Ovary (tissue), 9 donors: ENCODE measurements around the gene ASB10. TPM values are rescaled to one million over a fixed set of nuclear protein-coding genes. Genes with fewer than 3 reads are reported as not detected.

Source experiments
- DNase-seq, 5 donors: peaks; one replicate each; pipeline ENCODE4 v3.0.0-alpha.2; 2019 to 2020
- H3K27ac ChIP-seq, 2 donors: fragments of 200-600 bp; one replicate each; pipeline versions ENCODE4 v1.5.1 to v1.8.0; 2019 to 2022
- H3K27me3 ChIP-seq: fragments of 200-600 bp; one replicate; pipeline ENCODE4 v1.8.0; 2022
- H3K36me3 ChIP-seq: fragments of 200-600 bp; sonication (generic); one replicate; pipeline ENCODE4 v1.5.1; 2019
- H3K4me1 ChIP-seq: one replicate; pipeline ENCODE4 v1.8.1; 2013; ENCODE audit warnings: mild to moderate bottlenecking, moderate library complexity; ENCODE audit not compliant: insufficient read depth
- H3K4me3 ChIP-seq: fragments of 200-600 bp; sonication (generic); one replicate; pipeline ENCODE4 v1.5.1; 2017
- H3K9me3 ChIP-seq, 2 donors: fragments of 200-600 bp in 1 of 2; sonication (generic) in 1 of 2; one replicate each; pipeline versions ENCODE4 v1.5.1 to v1.8.1; 2013 to 2019; ENCODE audit warnings: mild to moderate bottlenecking in 1 of 2, moderate library complexity in 1 of 2
- CTCF ChIP-seq, 3 donors: fragments of 450-650 bp in 2 of 3; fragments of 200-600 bp in 1 of 3; IDR thresholded peaks; one replicate each; pipeline versions ENCODE4 v1.5.1 to v1.8.0; 2016 to 2022; ENCODE audit warnings: antibody characterized with exemption in 3 of 3, mild to moderate bottlenecking in 1 of 3
- EP300 ChIP-seq: sonication (generic); formaldehyde crosslinking; IDR thresholded peaks from one replicate; pipeline ENCODE4 v1.6.1; 2017; ENCODE audit warnings: antibody characterized with exemption
- POLR2A ChIP-seq: fragments of 450-650 bp; IDR thresholded peaks from one replicate; pipeline ENCODE4 v1.6.1; 2017; ENCODE audit warnings: antibody characterized with exemption, mild to moderate bottlenecking, moderate library complexity
- WGBS, 3 donors: extraction: QIAGEN DNeasy Blood & Tissue Kit in 1 of 3; methylation state at CpG; one replicate each; pipeline versions ENCODE4 v1.1.5 to v1.1.7; 2013 to 2017; 5-methylcytosine and 5-hydroxymethylcytosine counted together
- intact Hi-C, 4 donors: fragments of 100-400 bp; cut with DNase I; formaldehyde crosslinking; loops; one replicate each; pipeline versions ENCODE4 v1.11.0 to v1.15.1; 2022 to 2023
- polyA plus RNA-seq, 2 donors: library from polyadenylated mRNA; stranded (reverse); fragments of 200-250 nt in 1 of 2; fragments of 350-450 nt in 1 of 2; fragmentation: Illumina TruSeq in 1 of 2; extraction: RNeasy Lipid Tissue Mini Kit (QIAGEN cat#74804) in 1 of 2; gene quantifications; one replicate each; pipeline ENCODE4 v1.2.3, GENCODE V29; 2013 to 2014
- total RNA-seq, 7 donors: library from RNA; depleted of rRNA in 2 of 7; stranded (reverse); fragments of >200 nt in 2 of 7; fragmentation: NEBNext Ultra II Directional in 3 of 7; extraction: Animal tissue kit (Norgen Biotek cat#: 25700) in 3 of 7; gene quantifications; one replicate each; pipeline versions ENCODE4 v1.1.0 to v1.2.4, GENCODE V29; 2016 to 2023
- donor health status: DM: no; HTN: no; CAD: no; lungs with moderate emphysema.
- donor health status: DM: no; HTN: no; CAD: no.
- donor health status: Bipolar disorder and iron deficiency.
- donor health status: DM: yes; HTN: yes; CAD: no.
- donor health status: DM: no; HTN: no; CAD: no.
- donor health status: DM: yes; HTN: yes; CAD: no.

Gene ASB10
- total and polyA plus RNA-seq, 9 donors: not detected

- Histone ChIP-seq H3K27me3 (no peaks in the 10 kb centered on the region), H3K4me1 (no peaks in the 10 kb centered on the region), H3K4me3 (no peak overlapping the region), H3K9me3 (no peaks in the 10 kb centered on the region), H3K36me3 (no peaks in the 10 kb centered on the region), H3K27ac (no peak overlapping the region)
- TF ChIP-seq EP300 (no peak), CTCF (IDR thresholded peaks at IDR 0.05) (no peak), POLR2A (no peak)
- intact Hi-C loops: no loop called here
- DNase-seq: no peak
- WGBS, 3 donors: 90 to 92% (median 92%) methylated on average over 15 to 23 of the region's 23 CpGs
These were observed 5.0 kb upstream of the ASB10 start for GRCh38 chr7:151192002-151192539.

- no peaks in the 10 kb centered on the region for H3K4me1 ChIP-seq
- DNase-seq: no peak
- intact Hi-C loops: no loop called here
- H3K4me3 ChIP-seq: no peak overlapping the region
- H3K27ac ChIP-seq: no peak overlapping the region
- H3K36me3 ChIP-seq: no peaks in the 10 kb centered on the region
- 72 to 79% (median 75%) methylated on average over 12 of the region's 12 CpGs for WGBS, 3 donors
- TF ChIP-seq POLR2A: no peak
- TF ChIP-seq CTCF (IDR thresholded peaks at IDR 0.05): no peak
- TF ChIP-seq EP300: no peak
- H3K27me3 ChIP-seq: no peaks in the 10 kb centered on the region
- no peaks in the 10 kb centered on the region for H3K9me3 ChIP-seq
These were observed 4.5 kb upstream of the ASB10 start for GRCh38 chr7:151191544-151191943.

GRCh38 chr7:151189038-151189437 is 2.0 kb upstream of the ASB10 start:
- H3K27me3 ChIP-seq: no peaks in the 10 kb centered on the region
- H3K4me3 ChIP-seq: no peak overlapping the region
- no peaks in the 10 kb centered on the region for H3K4me1 ChIP-seq
- no peaks in the 10 kb centered on the region for H3K9me3 ChIP-seq
- no peak overlapping the region for H3K27ac ChIP-seq
- TF ChIP-seq EP300: no peak
- no peak for TF ChIP-seq POLR2A
- no peak for TF ChIP-seq CTCF (IDR thresholded peaks at IDR 0.05)
- no peak for DNase-seq
- 66 to 76% (median 67%) methylated on average over 4 of the region's 4 CpGs for WGBS, 3 donors
- intact Hi-C loops: no loop called here
- H3K36me3 ChIP-seq: no peaks in the 10 kb centered on the region

- TF ChIP-seq EP300 (no peak), POLR2A (no peak), CTCF (IDR thresholded peaks at IDR 0.05) (no peak)
- WGBS, 3 donors: 47 to 64% (median 54%) methylated on average over 5 of the region's 5 CpGs
- DNase-seq: no peak
- intact Hi-C loops: no loop called here
- no peaks in the 10 kb centered on the region for H3K4me1 ChIP-seq
- H3K27ac ChIP-seq: no peak overlapping the region
- no peaks in the 10 kb centered on the region for H3K27me3 ChIP-seq
- no peak overlapping the region for H3K4me3 ChIP-seq
- no peaks in the 10 kb centered on the region for H3K36me3 ChIP-seq
- no peaks in the 10 kb centered on the region for H3K9me3 ChIP-seq
These were observed 1.1 kb upstream of the ASB10 start for GRCh38 chr7:151188252-151188542.
